ENCODE results near the gene NARF.
A peak's percentile ranks its signal among the peaks of the same experiment; 100 is the strongest.

Gene NARF

DNA sequence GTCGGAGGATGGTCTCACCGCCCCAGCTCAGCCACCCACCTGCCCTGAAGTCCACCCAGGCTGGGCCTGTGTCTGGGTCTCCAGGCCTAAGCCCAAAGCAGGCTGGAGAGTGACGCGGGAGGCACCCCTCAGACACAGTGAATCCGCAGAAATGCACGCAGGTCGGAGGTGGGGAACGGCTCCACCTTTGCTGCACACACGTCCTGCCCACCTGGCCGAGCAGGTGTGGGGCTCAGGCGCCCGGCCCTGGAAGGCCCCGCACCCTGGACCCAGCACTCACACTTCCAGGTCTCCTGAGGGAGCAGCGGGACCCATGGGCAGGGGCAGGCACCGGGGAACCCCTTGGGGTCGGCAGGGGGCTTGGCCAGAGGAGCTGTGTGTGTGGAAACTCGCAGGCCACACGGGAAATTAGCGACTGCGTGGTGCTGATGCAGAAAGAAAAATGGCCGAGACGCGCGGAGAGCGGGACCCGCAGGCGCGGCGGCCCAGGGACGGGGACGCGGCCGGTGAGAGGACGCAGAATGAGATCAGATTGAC, 18.6 kb upstream of the NARF start:
- no peak overlapping the region for H3K4me3 Mint-ChIP-seq
- TF ChIP-seq, protein P1, sequence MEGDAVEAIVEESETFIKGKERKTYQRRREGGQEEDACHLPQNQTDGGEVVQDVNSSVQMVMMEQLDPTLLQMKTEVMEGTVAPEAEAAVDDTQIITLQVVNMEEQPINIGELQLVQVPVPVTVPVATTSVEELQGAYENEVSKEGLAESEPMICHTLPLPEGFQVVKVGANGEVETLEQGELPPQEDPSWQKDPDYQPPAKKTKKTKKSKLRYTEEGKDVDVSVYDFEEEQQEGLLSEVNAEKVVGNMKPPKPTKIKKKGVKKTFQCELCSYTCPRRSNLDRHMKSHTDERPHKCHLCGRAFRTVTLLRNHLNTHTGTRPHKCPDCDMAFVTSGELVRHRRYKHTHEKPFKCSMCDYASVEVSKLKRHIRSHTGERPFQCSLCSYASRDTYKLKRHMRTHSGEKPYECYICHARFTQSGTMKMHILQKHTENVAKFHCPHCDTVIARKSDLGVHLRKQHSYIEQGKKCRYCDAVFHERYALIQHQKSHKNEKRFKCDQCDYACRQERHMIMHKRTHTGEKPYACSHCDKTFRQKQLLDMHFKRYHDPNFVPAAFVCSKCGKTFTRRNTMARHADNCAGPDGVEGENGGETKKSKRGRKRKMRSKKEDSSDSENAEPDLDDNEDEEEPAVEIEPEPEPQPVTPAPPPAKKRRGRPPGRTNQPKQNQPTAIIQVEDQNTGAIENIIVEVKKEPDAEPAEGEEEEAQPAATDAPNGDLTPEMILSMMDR (IDR thresholded peaks at IDR 0.05), result no peak
- DNase-seq, result no peak
- no peaks in the 10 kb centered on the region for H3K36me3 Mint-ChIP-seq (ENCODE audit: low read depth)
- H3K9me3 Mint-ChIP-seq, result no peaks in the 10 kb centered on the region
- peaks cover 6% of the 10 kb centered on the region for H3K4me1 Mint-ChIP-seq
- no peak overlapping the region for H3K27ac Mint-ChIP-seq
- H3K27me3 Mint-ChIP-seq (ENCODE audit: low read depth, poor library complexity), result no peaks in the 10 kb centered on the region

DNA sequence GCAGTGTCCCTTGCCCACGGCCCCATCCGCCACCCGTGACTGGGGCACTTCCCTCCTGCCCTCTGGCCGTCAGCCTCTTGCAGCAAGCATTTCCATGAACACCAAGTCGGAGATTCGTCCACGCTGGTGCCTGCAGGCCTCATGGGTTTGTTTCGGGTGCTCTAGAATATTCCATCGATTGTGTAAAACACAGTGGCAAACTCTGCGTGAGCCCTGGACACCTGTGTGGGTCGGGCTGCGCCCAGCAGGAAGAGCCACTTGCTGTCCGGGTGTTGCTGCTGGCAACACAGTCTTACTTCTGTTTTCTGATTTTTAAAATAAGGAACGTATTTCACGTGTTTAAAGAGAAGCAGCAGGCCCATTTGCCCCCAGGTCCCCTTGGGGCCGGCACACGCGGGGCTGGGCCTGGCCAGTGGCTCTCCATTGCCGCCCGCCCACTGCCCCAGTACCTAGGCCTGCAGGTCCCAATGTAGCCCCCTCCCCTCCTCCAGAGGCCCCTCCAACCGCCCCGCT, 18.0 kb upstream of the NARF start:
- TF ChIP-seq, protein P1 (IDR thresholded peaks at IDR 0.05), result no peak
- Mint-ChIP-seq H3K4me1 (peaks cover 6% of the 10 kb centered on the region), H3K27ac (peak overlapping the region; percentile 95)

GRCh38 chr17:82440991-82441627, 17.4 kb upstream of the NARF start:
- Mint-ChIP-seq H3K27ac (no peak overlapping the region), H3K36me3 (ENCODE audit: low read depth) (no peaks in the 10 kb centered on the region), H3K27me3 (ENCODE audit: low read depth, poor library complexity) (no peaks in the 10 kb centered on the region), H3K4me1 (peaks cover 6% of the 10 kb centered on the region), H3K4me3 (no peak overlapping the region), H3K9me3 (no peaks in the 10 kb centered on the region)
- TF ChIP-seq, protein P1 (IDR thresholded peaks at IDR 0.05), result no peak
- no peak for DNase-seq

More for the DNA sequence above, 18.0 kb upstream of the NARF start:
- Mint-ChIP-seq H3K36me3 (ENCODE audit: low read depth) (no peaks in the 10 kb centered on the region), H3K9me3 (no peaks in the 10 kb centered on the region), H3K27me3 (ENCODE audit: low read depth, poor library complexity) (no peaks in the 10 kb centered on the region), H3K4me3 (no peak overlapping the region)
- no peak for DNase-seq

DNA sequence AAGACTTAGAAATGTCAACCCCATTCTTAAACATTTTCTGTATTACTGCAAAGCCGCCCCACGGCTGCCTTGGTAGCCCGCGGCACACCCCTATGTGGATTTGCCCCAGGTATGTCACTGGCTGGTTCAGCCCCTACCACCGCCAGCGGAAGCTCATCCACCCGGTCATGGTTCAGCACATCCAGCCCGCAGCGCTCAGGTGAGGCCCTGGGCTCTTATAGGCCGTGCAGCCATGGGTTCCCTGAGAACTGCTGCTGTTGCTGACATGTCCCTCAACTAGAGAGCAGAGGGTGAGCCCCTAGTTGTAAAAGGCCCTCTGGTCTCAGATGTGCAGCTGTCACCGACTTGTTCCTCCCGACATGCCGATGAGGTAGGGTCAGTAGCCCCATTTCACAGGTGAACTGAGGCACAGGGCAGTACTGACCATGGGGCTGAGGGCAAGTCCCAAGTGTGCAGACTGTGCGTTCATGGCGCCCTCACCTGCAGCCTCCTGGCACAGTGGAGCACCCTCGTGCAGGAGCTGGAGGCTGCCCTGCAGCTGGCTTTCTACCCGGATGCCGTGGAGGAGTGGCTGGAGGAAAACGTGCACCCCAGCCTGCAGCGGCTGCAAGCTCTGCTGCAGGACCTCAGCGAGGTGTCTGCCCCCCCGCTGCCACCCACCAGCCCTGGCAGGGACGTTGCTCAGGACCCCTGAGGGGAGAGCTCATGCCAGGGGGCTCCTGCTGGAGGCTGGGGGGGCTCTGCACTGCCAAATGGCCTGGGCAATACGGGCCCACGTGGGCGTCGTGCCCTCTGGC, 16.7 kb upstream of the NARF start:
- Mint-ChIP-seq H3K27ac (no peak overlapping the region), H3K36me3 (ENCODE audit: low read depth) (no peaks in the 10 kb centered on the region), H3K9me3 (no peaks in the 10 kb centered on the region), H3K4me3 (no peak overlapping the region), H3K27me3 (ENCODE audit: low read depth, poor library complexity) (no peaks in the 10 kb centered on the region), H3K4me1 (peaks cover 6% of the 10 kb centered on the region)
- DNase-seq, result no peak
- TF ChIP-seq, protein P1 (IDR thresholded peaks at IDR 0.05), result no peak

GRCh38 chr17:82442643-82443464, 15.7 kb upstream of the NARF start:
- peaks cover 4% of the 10 kb centered on the region for H3K36me3 Mint-ChIP-seq (ENCODE audit: low read depth)
- H3K4me1 Mint-ChIP-seq, result peaks cover 11% of the 10 kb centered on the region
- TF ChIP-seq, protein P1 (IDR thresholded peaks at IDR 0.05), result no peak
- no peaks in the 10 kb centered on the region for H3K27me3 Mint-ChIP-seq (ENCODE audit: low read depth, poor library complexity)
- DNase-seq, result no peak
- H3K9me3 Mint-ChIP-seq, result no peaks in the 10 kb centered on the region
- H3K27ac Mint-ChIP-seq, result no peak overlapping the region
- H3K4me3 Mint-ChIP-seq, result no peak overlapping the region
